H9 (cell line): ENCODE data around the gene EMC8. TPM values are rescaled to one million over a fixed set of nuclear protein-coding genes. Genes with fewer than 3 reads are reported as not detected.

Experiments
- DNase-seq: peaks from one replicate; pipeline ENCODE4 v3.0.0-alpha.2; 2017
- H2AFZ ChIP-seq: one replicate; pipeline ENCODE4 v1.6.1; 2013; ENCODE audit warnings: mild to moderate bottlenecking, low read length, control low read depth, moderate library complexity
- H2AK5ac ChIP-seq: 2 replicates; pipeline ENCODE4 v1.6.1; 2013; ENCODE audit warnings: low read length, control low read depth, mixed read lengths; ENCODE audit not compliant: insufficient read length
- H2BK120ac ChIP-seq: one replicate; pipeline ENCODE4 v1.6.1; 2013; ENCODE audit warnings: low read depth, mild to moderate bottlenecking, low read length, control low read depth, inconsistent platforms; ENCODE audit not compliant: poor library complexity, severe bottlenecking
- H2BK12ac ChIP-seq: 2 replicates; pipeline ENCODE4 v1.6.1; 2013; ENCODE audit warnings: low read length, control low read depth, mixed read lengths, low read depth; ENCODE audit not compliant: insufficient read length
- H2BK15ac ChIP-seq: 2 replicates; pipeline ENCODE4 v1.6.1; 2013; ENCODE audit warnings: low read depth, low read length, control low read depth
- H2BK20ac ChIP-seq: one replicate; pipeline ENCODE4 v1.6.1; 2013; ENCODE audit warnings: low read depth, mild to moderate bottlenecking, low read length, control low read depth, inconsistent platforms; ENCODE audit not compliant: poor library complexity, severe bottlenecking
- H2BK5ac ChIP-seq: 2 replicates; pipeline ENCODE4 v1.6.1; 2013; ENCODE audit warnings: low read length, control low read depth, mixed read lengths; ENCODE audit not compliant: insufficient read length
- H3K14ac ChIP-seq: 2 replicates; pipeline ENCODE4 v1.6.1; 2013; ENCODE audit warnings: low read length, control low read depth; ENCODE audit not compliant: insufficient read depth
- H3K18ac ChIP-seq: 2 replicates; pipeline ENCODE4 v1.6.1; 2013; ENCODE audit warnings: low read depth, mild to moderate bottlenecking, mixed read lengths, low read length, control low read depth; ENCODE audit not compliant: insufficient read length
- H3K23ac ChIP-seq: 2 replicates; pipeline ENCODE4 v1.6.1; 2013; ENCODE audit warnings: low read length, control low read depth, mixed read lengths, low read depth; ENCODE audit not compliant: insufficient read length
- H3K23me2 ChIP-seq: 2 replicates; pipeline ENCODE4 v1.6.1; 2013; ENCODE audit warnings: low read depth, mild to moderate bottlenecking, mixed read lengths, low read length, control low read depth; ENCODE audit not compliant: insufficient read length, poor library complexity, severe bottlenecking
- H3K27ac ChIP-seq: 2 replicates; pipeline ENCODE4 v1.5.1; 2013; ENCODE audit warnings: low read length, control low read depth, mixed read lengths, low read depth; ENCODE audit not compliant: insufficient read length
- H3K27me3 ChIP-seq: 2 replicates; pipeline ENCODE4 v1.6.1; 2013; ENCODE audit warnings: low read length, control low read depth, inconsistent platforms; ENCODE audit not compliant: insufficient read depth
- H3K4ac ChIP-seq: 2 replicates; pipeline ENCODE4 v1.6.1; 2013; ENCODE audit warnings: low read depth, mild to moderate bottlenecking, control low read depth, inconsistent platforms, low read length, moderate library complexity
- H3K4me1 ChIP-seq: 2 replicates; pipeline ENCODE4 v1.6.1; 2013; ENCODE audit warnings: low read length, control low read depth, inconsistent platforms; ENCODE audit not compliant: insufficient read depth
- H3K4me2 ChIP-seq: 2 replicates; pipeline ENCODE4 v1.6.1; 2013; ENCODE audit warnings: low read length, control low read depth, mixed read lengths; ENCODE audit not compliant: insufficient read length, insufficient read depth
- H3K56ac ChIP-seq: 2 replicates; pipeline ENCODE4 v1.6.1; 2013; ENCODE audit warnings: low read depth, mild to moderate bottlenecking, mixed read lengths, low read length, control low read depth; ENCODE audit not compliant: insufficient read length
- H3K79me1 ChIP-seq: 2 replicates; pipeline ENCODE4 v1.6.1; 2013; ENCODE audit warnings: low read depth, mild to moderate bottlenecking, moderate library complexity, low read length, control low read depth, inconsistent platforms; ENCODE audit not compliant: insufficient read depth, poor library complexity, severe bottlenecking
- H3K79me2 ChIP-seq: 2 replicates; pipeline ENCODE4 v1.6.1; 2013; ENCODE audit warnings: low read length, control low read depth, inconsistent platforms; ENCODE audit not compliant: insufficient read depth
- H3K9ac ChIP-seq: 2 replicates; pipeline ENCODE4 v1.6.1; 2013; ENCODE audit warnings: low read length, control low read depth, mixed read lengths; ENCODE audit not compliant: insufficient read length; ENCODE audit errors: extremely low read depth
- H3K9me3 ChIP-seq: one replicate; pipeline ENCODE4 v1.6.1; 2013; ENCODE audit warnings: low read depth, low read length, inconsistent platforms; ENCODE audit not compliant: control insufficient read depth
- H3T11ph ChIP-seq: one replicate; pipeline ENCODE4 v1.6.1; 2013; ENCODE audit warnings: mild to moderate bottlenecking, low read length, control low read depth, inconsistent platforms
- H4K20me1 ChIP-seq: one replicate; pipeline ENCODE4 v1.6.1; 2013; ENCODE audit not compliant: control insufficient read depth, insufficient read length, insufficient read depth
- H4K5ac ChIP-seq: 2 replicates; pipeline ENCODE4 v1.6.1; 2013; ENCODE audit warnings: low read depth, mild to moderate bottlenecking, mixed read lengths, low read length, control low read depth; ENCODE audit not compliant: insufficient read length
- H4K8ac ChIP-seq: replicated peaks from 2 replicates; pipeline ENCODE4 v1.6.1; 2013; ENCODE audit warnings: low read length, control low read depth, mixed read lengths, low read depth; ENCODE audit not compliant: insufficient read length
- H4K91ac ChIP-seq: 2 replicates; pipeline ENCODE4 v1.6.1; 2013; ENCODE audit warnings: low read depth, mild to moderate bottlenecking, moderate library complexity, mixed read lengths, low read length, control low read depth; ENCODE audit not compliant: insufficient read length
- H3K27ac Mint-ChIP-seq, 3 experiments: 2 replicates in 2 of 3; 3 replicates in 1 of 3; pipeline ENCODE4 v1.8.0; 2020 to 2021; ENCODE audit warnings: mixed read lengths in 3 of 3, mild to moderate bottlenecking in 1 of 3, moderate library complexity in 1 of 3
- H3K27me3 Mint-ChIP-seq: 2 replicates; pipeline ENCODE4 v1.8.0; 2021; ENCODE audit warnings: low read depth, mild to moderate bottlenecking, moderate library complexity, mixed read lengths
- H3K36me3 Mint-ChIP-seq, 3 experiments: 2 replicates in 2 of 3; 3 replicates in 1 of 3; pipeline ENCODE4 v1.8.0; 2020 to 2021; ENCODE audit warnings: low read depth in 3 of 3, mixed read lengths in 3 of 3; ENCODE audit not compliant: insufficient read depth in 1 of 3
- H3K4me1 Mint-ChIP-seq, 2 experiments: 2 replicates each; pipeline ENCODE4 v1.8.0; 2020; ENCODE audit warnings: mixed read lengths in 2 of 2
- H3K4me3 Mint-ChIP-seq, 2 experiments: 2 replicates in 1 of 2; 3 replicates in 1 of 2; pipeline ENCODE4 v1.8.0; 2020 to 2021; ENCODE audit warnings: mild to moderate bottlenecking in 2 of 2, mixed read lengths in 2 of 2, moderate library complexity in 1 of 2
- H3K9me3 Mint-ChIP-seq, 2 experiments: 2 replicates in 1 of 2; 3 replicates in 1 of 2; pipeline ENCODE4 v1.8.0; 2020; ENCODE audit warnings: mild to moderate bottlenecking in 2 of 2, mixed read lengths in 2 of 2, moderate library complexity in 1 of 2
- CTCF ChIP-seq: fragments of 200-600 bp; sonication (generic); conservative IDR thresholded peaks from 3 replicates; pipeline ENCODE4 v1.8.0; 2021; ENCODE audit warnings: antibody characterized with exemption, mild to moderate bottlenecking
- WGBS: extraction: QIAGEN DNeasy Blood & Tissue Kit; methylation state at CpG from one replicate; pipeline ENCODE4 v1.1.7; 2013; ENCODE audit warnings: missing lambda C conversion rate, low lambda C conversion rate, mixed read lengths; ENCODE audit not compliant: insufficient read length; ENCODE audit errors: extremely low coverage; 5-methylcytosine and 5-hydroxymethylcytosine counted together
- total RNA-seq: library from RNA; stranded (reverse); gene quantifications from 2 replicates; pipeline ENCODE4 v1.2.1, GENCODE V29; 2021

EMC8 gene
- total RNA-seq, 1 experiment from 2014 or later = 52.3 TPM

GRCh38 chr16:85822145-85822544 is 22.8 kb upstream of the EMC8 start:
- Histone ChIP-seq H2AK5ac (no peak overlapping the region), H3K27me3 (no peaks in the 10 kb centered on the region), H2BK120ac (no peak overlapping the region), H3K79me2 (no peaks in the 10 kb centered on the region), H3K18ac (no peak overlapping the region), H4K8ac (no peak overlapping the region), H2BK5ac (no peak overlapping the region), H3K4me1 (no peaks in the 10 kb centered on the region), H4K20me1 (no peaks in the 10 kb centered on the region), H2BK20ac (no peak overlapping the region), H3K23ac (no peak overlapping the region), H2BK15ac (no peak overlapping the region), H2BK12ac (no peak overlapping the region), H3K27ac (no peak overlapping the region), H3K9me3 (no peaks in the 10 kb centered on the region), H4K91ac (no peak overlapping the region), H3T11ph (no peak overlapping the region), H3K14ac (no peak overlapping the region), H4K5ac (no peak overlapping the region), H3K79me1 (no peaks in the 10 kb centered on the region), H3K4me2 (no peak overlapping the region), H3K23me2 (no peaks in the 10 kb centered on the region), H3K4ac (no peak overlapping the region), H3K9ac (no peak overlapping the region), H2AFZ (no peak overlapping the region), H3K56ac (no peak overlapping the region)
- H3K27me3 Mint-ChIP-seq = peaks cover 36% of the 10 kb centered on the region
- peaks cover 3 to 4% of the 10 kb centered on the region in 2 experiments for H3K4me1 Mint-ChIP-seq
- no peak for DNase-seq
- TF ChIP-seq CTCF = no peak
- H3K9me3 Mint-ChIP-seq = no peaks in the 10 kb centered on the region; a peak in 1 of 5 replicates
- no CpG with 5 or more reads among the region's 12 CpGs for WGBS
- no peak overlapping the region for H3K27ac Mint-ChIP-seq
- H3K4me3 Mint-ChIP-seq = no peak overlapping the region
- no peaks in the 10 kb centered on the region for H3K36me3 Mint-ChIP-seq
